ENCODE data around the gene STAT4. TPM values are rescaled to one million over a fixed set of nuclear protein-coding genes. Genes with fewer than 3 reads are reported as not detected.

STAT4 gene
- total RNA-seq, 1 experiment from 2014 or later, result 0.33 TPM

DNA sequence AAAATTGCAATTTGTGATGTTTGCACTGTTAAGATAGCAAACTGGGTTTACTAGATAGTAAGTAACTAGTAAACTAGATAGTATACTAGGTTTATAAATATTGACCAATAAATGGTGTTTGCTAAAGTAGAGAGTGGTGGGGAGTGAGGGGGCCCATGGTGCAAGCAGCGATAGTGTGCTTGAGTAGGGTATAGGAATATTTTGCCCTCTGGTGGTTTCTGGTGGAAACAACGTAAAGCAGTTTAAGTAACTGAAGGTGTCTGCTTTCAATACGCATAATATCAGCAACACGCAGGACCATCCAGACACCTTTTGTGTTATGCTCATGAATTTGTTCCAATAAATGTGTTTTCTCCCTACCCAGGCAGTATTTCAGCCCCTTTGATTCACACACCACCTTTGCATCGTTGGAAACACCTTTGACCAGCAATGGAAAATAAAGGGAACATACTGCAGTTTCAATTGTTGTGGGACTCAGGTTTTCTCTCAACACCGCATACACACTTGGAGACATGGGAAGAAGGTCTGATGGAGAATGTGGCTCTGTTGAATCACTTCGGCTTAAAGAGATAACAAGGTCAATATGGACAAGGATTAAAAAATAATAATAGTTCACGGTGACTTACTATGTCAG, 120.2 kb downstream of the STAT4 start:
- H3K4ac ChIP-seq (ENCODE audit: low read depth, low read length), result no peak overlapping the region
- no peak overlapping the region for H3K18ac ChIP-seq (ENCODE audit: insufficient read length, low read depth, low read length)
- H2AK5ac ChIP-seq (ENCODE audit: insufficient read length, low read length), result no peak overlapping the region
- peaks cover 8 to 12% of the 10 kb centered on the region in 2 experiments for H3K4me1 Mint-ChIP-seq
- H3K9me3 Mint-ChIP-seq, result no peaks in the 10 kb centered on the region
- no peaks in the 10 kb centered on the region for H3K79me2 ChIP-seq (ENCODE audit: insufficient read depth, low read length)
- H4K91ac ChIP-seq (ENCODE audit: insufficient read length, low read depth, low read length), result no peak overlapping the region
- H3K27ac ChIP-seq (ENCODE audit: insufficient read length, low read depth, low read length), result no peak overlapping the region
- TF ChIP-seq, protein P1, sequence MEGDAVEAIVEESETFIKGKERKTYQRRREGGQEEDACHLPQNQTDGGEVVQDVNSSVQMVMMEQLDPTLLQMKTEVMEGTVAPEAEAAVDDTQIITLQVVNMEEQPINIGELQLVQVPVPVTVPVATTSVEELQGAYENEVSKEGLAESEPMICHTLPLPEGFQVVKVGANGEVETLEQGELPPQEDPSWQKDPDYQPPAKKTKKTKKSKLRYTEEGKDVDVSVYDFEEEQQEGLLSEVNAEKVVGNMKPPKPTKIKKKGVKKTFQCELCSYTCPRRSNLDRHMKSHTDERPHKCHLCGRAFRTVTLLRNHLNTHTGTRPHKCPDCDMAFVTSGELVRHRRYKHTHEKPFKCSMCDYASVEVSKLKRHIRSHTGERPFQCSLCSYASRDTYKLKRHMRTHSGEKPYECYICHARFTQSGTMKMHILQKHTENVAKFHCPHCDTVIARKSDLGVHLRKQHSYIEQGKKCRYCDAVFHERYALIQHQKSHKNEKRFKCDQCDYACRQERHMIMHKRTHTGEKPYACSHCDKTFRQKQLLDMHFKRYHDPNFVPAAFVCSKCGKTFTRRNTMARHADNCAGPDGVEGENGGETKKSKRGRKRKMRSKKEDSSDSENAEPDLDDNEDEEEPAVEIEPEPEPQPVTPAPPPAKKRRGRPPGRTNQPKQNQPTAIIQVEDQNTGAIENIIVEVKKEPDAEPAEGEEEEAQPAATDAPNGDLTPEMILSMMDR (conservative IDR thresholded peaks at IDR 0.05), result peak; percentile 74
- no peaks in the 10 kb centered on the region for H4K20me1 ChIP-seq (ENCODE audit: control insufficient read depth, insufficient read depth, insufficient read length)
- H3K27me3 ChIP-seq (ENCODE audit: insufficient read depth, low read length), result no peaks in the 10 kb centered on the region
- no CpG with 5 or more reads among the region's 8 CpGs for WGBS (ENCODE audit: extremely low coverage, insufficient read length, low lambda C conversion rate)
- no peak for DNase-seq
- H3K4me3 Mint-ChIP-seq, result no peak overlapping the region
- no peaks in the 10 kb centered on the region for H3K9me3 ChIP-seq (ENCODE audit: control insufficient read depth, low read depth, low read length)
- H2BK120ac ChIP-seq (ENCODE audit: low read depth, low read length, poor library complexity, severe bottlenecking), result no peak overlapping the region
- H2BK15ac ChIP-seq (ENCODE audit: low read depth, low read length), result no peak overlapping the region
- H4K8ac ChIP-seq (replicated peaks; ENCODE audit: insufficient read length, low read depth, low read length), result no peak overlapping the region
- no peak overlapping the region for H2AFZ ChIP-seq (ENCODE audit: low read length)
- H3K14ac ChIP-seq (ENCODE audit: insufficient read depth, low read length), result no peak overlapping the region
- H3K56ac ChIP-seq (ENCODE audit: insufficient read length, low read depth, low read length), result no peak overlapping the region
- H3K9ac ChIP-seq (ENCODE audit: extremely low read depth, insufficient read length, low read length), result no peak overlapping the region
- no peak overlapping the region for H3K4me2 ChIP-seq (ENCODE audit: insufficient read depth, insufficient read length, low read length)
- H3K36me3 Mint-ChIP-seq (ENCODE audit: insufficient read depth in 1 of 3, low read depth in 3 of 3), result no peaks in the 10 kb centered on the region
- no peaks in the 10 kb centered on the region; the same call in 1 of the 2 replicates for H3K4me1 ChIP-seq (ENCODE audit: insufficient read depth, low read length)
- no peak overlapping the region for H2BK20ac ChIP-seq (ENCODE audit: low read depth, low read length, poor library complexity, severe bottlenecking)
- no peaks in the 10 kb centered on the region for H3K79me1 ChIP-seq (ENCODE audit: insufficient read depth, low read depth, low read length, poor library complexity, severe bottlenecking)
- no peak overlapping the region for H2BK12ac ChIP-seq (ENCODE audit: insufficient read length, low read depth, low read length)
- H2BK5ac ChIP-seq (ENCODE audit: insufficient read length, low read length), result no peak overlapping the region
- H3K27ac Mint-ChIP-seq, result no peak overlapping the region
- no peak overlapping the region for H3K23ac ChIP-seq (ENCODE audit: insufficient read length, low read depth, low read length)
- H3K27me3 Mint-ChIP-seq (ENCODE audit: low read depth), result no peaks in the 10 kb centered on the region; the same call in 1 of the 2 replicates
- no peak overlapping the region for H3T11ph ChIP-seq (ENCODE audit: low read length)
- no peaks in the 10 kb centered on the region for H3K23me2 ChIP-seq (ENCODE audit: insufficient read length, low read depth, low read length, poor library complexity, severe bottlenecking)
- H4K5ac ChIP-seq (ENCODE audit: insufficient read length, low read depth, low read length), result no peak overlapping the region
